GM21723 (cell line): ENCODE results near the gene ENTPD2.
"Not testable (repeated sequence)": the region's sequence is repeated elsewhere in the genome, so short reads cannot be mapped to it uniquely, and the experiment has no call there.

Experiments
- ATAC-seq: cut with Tn5 transposase; IDR thresholded peaks from one replicate; pipeline ENCODE4 v1.9.1; 2021; ENCODE audit warnings: mild to moderate bottlenecking, moderate library complexity; ENCODE audit not compliant: unreplicated experiment

Gene ENTPD2

DNA sequence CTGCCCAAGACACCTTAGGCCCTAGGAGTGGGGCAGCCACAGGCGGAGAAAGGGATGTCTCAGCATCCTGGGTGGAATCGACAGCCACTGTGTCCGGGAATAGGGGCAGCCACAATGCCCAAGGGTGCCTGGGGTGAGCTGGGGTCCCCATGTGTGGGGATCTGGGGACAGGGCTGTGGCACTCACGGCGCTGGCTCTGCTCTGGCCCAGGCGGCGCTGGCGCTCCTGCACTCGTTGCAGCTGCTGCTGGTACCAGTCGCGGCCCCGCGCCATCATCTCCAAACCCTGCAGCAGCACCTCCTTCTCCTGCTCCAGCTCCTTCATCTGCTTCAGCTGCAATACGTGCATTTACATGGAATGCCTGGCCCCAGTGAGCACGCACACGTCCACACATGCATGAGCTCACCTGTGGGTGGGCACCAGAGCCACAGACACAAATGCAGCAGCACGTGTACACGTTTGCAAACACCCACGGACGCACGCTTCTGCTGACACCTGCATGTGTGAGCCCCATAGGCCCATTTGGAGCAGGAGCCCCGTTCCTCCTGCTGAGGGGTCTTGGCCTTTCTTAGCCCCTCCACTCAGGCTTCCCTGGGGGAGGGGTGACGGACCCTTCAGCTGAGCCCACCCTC lies 11.6 kb upstream of the ENTPD2 start:
- ATAC-seq, result no peak

DNA sequence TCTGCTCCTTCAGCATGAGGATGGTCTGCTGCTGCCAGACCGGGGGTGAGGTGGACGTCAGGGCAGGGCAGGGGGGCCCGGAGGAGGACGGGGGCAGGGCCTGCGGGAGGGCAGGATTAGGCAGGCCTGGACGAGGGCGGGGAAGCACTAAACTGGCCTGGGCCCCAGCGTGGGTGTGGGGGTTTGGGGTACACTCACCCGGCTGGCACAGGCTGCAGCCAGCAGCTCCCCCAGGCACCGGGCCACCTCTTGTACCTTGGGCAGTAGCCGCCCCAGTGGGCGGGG lies 11.0 kb upstream of the ENTPD2 start:
- ATAC-seq, result no peak

DNA sequence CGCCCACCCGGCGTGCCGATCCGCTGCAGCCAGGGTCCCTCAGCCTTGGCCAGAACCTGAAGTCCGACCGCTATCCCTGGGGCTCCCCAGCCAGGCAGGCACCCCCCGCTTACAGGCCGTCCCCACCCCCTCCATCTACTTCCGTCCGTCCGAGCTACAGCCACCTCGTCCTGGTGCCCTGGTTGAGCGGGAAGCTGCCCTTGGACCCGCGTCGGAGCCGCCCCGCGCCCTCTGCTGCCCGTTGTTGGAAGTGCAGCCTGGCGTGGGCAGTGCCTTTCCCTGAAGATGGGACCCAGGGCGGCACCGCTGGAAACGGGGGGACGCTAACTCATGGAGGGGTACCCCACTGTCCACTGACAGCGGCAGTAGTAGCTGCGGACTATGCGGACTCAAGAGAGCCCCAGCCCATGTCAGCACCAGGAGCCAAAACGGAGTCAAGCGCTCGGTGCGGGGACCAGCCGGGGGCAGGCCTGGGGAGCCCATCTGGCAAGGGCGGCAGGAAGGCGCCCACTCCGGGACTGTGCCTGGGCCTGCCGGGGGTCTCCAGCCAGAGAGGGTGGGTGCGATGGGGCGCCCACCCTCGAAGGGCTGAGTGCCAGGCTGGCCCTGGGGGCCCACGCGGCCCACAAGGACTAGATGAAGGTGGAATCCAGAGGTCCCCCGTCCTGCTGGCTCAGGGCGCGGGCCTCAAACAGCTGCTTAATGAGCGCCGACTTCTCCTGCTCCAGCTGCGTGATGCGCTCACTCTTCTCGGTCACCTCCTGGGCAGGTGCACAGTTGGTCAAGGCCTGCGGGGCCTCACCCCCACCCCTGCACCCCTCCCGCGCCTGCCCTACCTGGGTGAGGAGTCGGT lies 10.4 kb upstream of the ENTPD2 start:
- ATAC-seq, result no peak

DNA sequence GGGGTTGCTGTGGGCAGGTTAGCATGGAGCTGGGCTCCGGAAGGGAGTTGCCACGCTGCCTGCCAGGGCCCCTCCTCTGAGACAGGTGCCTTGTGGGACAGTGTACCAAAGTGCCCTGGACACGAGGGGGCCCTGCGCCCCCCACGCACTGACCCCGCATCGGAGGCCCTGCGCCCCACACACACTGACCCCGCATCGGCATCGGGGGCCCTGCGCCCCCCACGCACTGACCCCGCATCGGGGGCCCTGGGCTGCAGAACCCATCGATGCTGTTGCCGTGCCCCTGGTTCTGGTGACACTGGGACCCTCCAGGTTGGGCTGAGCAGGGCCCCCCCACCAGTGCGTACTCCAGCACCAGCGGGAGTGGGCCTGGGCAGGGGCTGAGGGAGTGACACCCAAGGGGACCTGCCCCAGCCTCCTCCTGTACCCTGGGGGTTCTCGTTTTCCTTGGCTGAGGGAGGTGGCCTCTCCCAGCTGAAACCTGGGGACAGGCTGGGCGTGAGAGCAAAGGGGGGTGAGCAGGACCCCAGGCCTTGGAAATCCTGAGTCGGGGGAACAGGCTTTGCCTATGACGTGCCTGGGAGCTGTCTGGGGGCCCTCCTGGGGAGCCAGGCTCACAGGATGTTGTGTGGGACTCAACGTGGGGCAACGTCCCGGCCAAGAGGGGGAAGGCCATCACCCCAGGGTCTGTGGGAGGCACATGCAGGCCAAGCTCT lies 9.6 kb upstream of the ENTPD2 start:
- ATAC-seq, result no peak

DNA sequence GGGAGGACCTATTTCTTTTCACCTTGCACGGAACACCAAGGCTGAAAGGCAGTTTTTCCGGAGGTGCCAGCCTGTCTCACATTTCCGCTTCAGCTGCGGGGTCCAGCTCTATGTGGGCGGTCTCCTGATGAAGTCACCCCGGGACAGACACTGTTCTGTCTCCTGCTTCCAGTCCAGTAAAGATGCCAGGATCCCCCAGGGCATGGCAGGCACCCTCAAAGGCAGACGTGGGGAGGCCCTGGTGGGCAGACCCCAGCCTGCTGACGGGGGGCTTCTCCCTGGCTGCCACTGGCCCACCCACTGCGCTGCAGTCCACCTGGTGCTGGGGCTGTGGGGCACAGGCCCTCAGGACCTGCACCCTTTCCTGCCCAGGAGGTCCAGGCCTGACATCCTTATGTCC lies 8.9 kb upstream of the ENTPD2 start:
- ATAC-seq, result not testable (repeated sequence)

DNA sequence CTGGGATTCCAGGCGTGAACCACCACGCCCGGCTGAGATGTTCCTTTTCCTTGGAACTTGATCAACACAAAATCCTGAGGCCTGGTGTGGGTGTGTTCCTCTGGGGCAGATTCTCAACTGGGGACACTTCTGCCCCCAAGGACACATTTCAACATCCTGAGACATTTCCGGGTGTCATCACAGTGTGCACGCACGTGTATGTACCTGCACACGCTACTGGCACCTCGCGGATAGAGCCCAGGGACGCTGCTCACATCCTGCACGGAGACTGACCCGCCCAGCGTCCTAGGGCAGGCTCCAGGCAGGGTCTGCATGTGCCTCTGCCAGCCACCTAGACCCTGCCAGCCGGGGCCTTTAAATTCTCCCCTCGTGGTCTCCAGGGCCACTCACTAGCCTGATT lies 8.5 kb upstream of the ENTPD2 start:
- ATAC-seq, result no peak

DNA sequence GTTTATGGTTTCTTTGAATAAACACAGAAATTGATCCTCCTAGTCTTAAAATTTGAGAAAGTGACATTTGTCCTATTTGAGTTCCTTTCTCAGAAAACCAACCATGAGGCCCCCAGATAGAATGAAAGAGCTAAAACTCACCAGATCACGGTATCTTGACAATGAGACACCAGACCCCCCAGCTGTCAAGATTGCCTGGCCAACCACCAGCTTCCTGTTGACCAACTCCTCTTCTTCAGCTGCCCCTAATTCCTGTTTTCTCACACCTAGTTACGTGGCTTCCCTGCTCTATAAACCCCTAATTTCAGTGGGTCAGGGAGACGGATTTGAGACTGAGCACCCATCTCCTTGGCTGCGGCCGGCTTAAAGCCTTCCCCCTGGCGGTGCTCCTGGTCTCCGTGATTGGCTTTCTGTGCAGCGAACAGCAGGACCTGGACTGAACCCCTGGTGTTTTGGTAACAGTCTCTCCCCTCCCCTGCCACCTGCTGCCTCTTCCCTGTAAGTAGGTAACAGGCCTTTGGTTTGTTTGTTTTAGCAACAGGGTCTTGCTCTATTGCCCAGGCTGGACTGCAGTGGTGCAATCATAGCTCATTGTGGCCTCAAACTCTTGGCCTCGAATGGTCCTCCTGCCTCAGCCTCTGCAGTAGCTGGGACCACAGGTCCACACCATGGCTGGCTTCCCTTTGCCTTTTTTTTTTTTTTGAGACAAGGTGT lies 4.8 kb upstream of the ENTPD2 start:
- ATAC-seq, result no peak

DNA sequence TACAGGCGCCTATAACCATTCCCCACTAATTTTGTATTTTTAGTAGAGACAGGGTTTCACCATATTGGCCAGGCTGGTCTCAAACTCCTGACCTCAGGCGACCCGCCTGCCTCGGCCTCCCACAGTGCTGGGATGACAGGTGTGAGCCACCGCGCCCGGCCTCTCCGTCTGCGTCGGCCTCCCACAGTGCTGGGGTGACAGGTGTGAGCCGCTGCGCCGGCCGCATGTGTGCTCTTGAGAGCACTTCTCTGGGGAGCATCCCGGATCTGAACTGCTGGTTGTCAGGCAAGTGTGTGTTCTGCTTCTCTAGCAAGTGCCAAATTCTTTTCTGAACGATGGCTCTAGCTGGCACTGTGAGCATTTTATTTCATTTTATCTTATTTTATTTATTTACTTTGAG lies 3.7 kb upstream of the ENTPD2 start:
- ATAC-seq, result no peak

DNA sequence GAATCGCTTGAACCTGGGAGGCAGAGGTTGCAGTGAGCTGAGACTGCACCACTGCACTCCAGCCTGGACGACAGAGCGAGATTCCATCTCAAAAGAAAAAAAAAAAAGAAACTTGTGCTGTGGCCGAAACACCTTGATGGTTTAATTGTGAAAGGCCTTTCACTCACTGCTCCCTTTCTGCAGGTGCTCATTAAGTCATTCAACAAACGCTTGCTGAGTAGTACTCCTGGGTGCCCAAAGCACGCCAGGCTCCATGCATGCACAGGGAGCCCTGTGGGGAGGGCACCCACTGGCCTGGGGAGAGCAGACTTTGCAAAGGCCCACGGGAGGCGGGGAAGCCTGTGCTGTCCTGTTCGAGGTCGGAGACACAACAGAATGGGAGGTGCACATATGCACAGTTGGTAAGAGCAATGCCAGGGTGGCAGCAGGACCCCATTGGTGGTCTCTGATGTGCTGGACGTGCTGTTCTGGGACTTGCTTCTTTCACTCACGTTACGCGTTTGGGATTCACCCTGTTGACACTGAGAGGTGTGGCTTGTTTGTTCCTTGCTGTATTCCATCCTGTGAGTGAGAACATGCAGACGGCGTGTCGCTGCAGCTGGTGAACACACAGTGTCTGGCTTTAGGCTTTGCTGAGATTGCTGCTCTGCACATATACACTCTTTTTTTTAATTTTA lies 3.0 kb upstream of the ENTPD2 start:
- ATAC-seq, result no peak

DNA sequence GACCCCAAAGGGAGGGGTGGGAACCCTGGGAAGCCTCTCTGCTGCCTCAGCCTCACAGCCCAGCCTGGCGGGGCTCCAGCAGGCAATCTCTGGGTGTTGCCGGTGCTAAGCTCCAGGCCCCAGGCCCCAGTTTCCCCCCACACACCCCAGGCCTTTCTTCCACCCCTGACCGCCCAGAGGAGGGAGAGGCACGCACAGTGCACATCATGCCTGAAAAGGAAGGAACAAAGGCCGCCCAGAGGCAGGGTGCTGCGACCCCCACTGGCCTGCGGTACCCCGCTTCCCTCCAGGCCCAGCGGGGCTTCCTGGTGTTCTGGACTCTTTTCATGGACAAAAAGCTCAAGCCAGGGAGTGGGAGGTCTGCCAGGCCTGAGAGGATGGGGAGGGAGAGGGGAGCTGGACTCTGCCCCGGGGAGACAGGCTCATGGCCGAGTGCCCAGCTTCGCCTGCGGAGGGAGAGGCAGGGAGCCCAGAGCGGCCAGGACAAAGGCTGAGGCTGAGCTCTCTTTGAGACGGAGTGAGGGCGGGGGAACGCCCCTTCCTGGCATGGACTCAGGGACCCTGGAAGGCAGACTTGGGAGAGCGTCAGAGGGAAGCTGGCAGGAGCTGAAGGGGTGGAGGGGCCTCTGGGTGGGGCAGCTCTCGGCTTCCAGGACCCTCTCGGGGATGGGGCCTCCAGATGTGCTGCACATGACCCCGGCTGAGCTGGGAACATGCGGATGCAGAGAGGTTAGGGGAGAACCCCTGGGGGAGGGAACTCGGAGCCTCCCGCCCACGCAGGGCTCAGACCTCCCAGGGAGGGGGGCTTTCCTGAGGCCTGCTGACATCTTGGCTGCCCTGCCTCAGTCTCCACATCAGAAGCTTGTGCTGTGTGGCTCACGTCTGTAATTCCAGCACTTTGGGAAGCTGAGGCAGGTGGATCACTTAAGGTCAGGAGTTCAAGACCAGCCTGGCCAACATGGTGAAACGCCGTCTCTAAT lies 1.8 kb upstream of the ENTPD2 start:
- no peak for ATAC-seq

DNA sequence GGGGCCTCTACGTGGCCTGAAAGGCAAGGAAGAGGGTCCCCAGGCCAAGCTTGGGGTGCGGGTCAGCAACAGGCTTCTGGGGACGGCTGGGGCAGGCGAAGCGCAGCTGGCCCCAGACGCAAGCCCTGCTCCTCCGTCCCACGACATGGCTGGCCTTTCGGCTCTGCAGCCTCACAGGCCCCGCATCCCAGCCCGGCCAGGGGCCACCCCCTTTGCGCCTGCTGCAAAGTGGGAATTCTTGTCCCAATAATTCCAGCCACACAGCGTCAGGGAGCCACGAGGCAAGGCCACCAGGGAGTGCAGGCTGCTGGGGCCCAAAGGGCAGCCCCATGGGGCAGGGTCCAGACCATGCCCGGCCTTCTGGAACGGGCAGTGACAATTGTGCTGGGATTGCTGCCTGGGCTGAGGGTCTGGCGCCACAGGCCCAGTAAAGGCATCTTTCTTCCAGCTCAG lies 1.1 kb upstream of the ENTPD2 start:
- no peak for ATAC-seq

DNA sequence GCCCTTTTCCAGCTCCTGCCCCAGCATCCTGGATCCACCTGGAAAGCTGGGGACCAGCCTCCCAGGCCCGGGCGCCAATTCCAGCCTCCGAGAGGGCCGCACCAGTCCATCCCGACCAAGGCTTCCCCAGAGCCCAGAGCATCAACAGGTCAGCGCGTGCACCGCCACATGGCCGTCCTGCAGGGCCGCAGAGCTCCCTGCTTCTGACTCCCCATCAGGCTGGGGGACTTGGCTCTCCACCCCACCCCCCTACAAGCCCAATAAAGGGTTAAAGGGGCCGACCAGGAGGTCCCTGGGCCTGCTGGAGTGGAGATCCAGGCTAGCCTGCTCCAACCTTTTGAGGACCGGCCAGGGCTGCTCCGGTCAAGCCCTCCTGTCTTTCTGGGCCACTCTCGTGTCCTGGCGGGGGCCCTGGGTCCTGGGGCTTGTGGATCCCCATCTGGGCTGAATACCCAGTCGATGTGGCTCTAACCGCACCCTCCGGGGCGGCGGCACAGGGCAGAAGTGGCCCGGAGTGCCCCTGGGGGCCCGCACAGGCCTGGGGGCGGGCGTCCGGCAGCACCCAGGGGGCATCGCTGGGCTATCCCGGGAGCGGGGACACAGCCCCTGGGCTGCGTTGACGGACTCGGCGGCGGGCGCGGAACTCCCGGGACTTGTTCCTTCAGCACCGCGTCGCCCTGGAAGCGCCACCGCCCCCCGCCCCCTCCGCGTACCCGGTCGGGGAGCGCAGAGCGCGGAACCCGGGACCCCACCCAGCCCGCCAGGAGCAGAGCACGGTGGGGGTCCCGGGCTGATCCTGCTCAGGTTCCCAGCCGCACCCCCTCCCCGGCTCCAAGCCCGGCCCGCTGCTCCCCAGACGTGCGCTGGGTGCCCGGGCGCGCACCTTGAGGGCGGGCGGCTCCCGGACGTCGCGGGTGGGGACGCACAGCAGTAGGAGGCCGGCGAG lies 590 bp downstream of the ENTPD2 start:
- ATAC-seq, result no peak

DNA sequence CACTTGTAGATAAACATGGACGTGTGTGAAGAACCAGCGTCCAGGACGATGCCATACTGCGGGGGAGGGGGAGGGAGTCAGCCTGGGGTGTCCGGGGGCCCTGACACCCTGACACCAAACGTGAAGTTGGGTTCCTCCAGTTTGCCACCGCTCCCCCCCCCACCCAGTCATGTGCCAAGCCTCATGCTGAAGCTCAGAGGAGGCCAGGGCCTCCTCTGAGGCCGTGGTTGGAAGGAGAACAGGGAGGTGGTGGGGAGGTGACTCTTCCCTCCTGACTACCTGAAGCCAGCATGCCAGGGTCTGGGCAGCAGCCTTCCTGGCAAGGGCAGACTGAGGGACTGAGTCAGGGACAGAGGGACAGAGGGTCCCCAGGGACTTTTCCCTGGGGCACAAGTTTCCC lies 1.6 kb downstream of the ENTPD2 start:
- no peak for ATAC-seq

DNA sequence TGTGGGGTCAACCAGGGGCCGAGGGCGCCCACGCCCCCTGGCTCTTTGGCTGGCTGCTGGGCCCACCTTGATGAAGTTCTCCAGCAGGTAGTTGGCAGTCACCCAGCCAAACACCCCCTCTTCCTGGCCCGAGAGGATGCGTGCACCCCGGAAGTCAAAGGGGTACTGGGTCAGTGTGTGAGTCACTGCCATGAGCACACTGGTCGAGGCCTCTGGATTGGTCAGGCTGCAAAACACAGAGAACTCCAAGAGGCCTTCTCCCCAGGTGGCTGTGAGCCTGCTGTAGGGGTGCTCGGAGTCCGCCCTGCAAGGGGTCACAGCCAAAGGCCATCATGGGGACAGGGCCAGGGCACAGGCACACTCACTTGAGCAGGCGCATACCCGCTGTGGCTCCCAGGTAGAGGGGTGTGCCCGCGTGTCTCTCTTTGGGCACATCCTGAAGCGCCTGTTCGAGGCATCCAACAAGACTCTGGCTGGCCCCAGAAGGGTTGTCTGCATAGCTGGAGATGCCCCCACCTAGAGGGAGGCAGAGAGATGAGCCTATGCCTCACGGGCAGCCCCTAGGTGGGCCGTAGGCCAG lies 2.6 kb downstream of the ENTPD2 start:
- ATAC-seq, result no peak

DNA sequence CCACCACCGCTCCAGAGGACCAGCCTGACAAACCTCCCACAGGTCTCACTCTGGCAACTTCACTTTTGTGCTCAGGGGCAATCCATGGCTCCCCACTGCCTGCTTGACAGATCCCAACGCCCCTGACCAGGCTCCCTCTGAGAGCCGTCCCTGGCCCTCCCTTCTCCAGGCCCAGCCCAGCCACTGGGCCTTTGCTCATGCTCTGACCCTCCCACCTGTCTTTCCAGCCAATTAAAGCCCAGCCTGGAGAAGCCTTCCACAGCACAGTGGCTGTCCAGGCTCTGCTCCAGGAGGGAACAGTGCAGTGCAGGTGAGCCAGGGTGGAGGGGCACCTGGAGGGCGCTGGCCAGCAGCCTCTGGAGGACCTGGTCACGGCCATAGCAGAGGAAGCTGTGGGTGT lies 3.3 kb downstream of the ENTPD2 start:
- no peak for ATAC-seq

DNA sequence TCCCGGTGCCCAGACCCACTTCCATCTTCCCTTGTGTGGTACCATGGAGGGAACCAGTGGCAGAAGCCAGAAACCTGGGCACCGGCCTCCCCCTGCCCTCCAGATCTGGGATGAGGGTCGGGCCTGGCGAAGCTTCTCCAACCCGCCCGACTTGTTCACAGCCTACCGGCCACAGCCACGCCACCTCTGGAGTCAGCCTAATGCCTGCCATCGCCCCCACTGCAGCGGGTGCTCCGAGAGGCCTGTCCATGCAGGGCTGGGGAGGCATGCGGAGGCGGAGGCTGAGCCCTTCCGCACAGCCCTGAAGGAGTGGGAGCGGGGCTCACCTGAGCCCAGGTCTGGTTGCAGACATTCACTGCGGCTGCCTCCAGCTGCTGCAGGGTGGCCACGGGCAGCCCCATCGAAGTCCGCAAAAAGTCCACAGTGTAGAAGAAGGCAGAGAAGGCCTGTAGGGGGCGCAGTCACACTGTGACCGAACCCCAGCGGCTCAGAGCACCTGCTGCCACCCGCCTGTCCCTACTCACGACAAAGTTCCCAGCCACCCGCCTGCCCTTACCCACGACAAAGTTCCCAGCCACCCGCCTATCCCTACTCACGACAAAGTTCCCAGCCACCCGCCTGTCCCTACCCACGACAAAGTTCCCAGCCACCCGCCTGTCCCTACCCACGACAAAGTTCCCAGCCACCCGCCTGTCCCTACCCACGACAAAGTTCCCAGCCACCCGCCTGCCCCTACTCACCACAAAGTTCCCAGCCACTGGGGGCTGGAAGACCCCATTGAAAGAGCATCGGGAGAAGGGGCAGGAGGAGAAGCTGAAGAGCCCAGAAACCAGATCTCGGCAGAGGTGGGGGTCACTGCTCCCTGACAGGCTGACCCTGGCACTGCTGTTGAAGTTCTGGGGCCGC lies 4.1 kb downstream of the ENTPD2 start:
- no peak for ATAC-seq
